SK-N-SH (cell line): ENCODE data around the gene TTC23. TPM values are rescaled to one million over a fixed set of nuclear protein-coding genes. Genes with fewer than 3 reads are reported as not detected.

Source experiments
- CTCF ChIA-PET: fragments of 300-600, 350-600 bp; formaldehyde crosslinking; extraction: SDS; loops from one replicate; lab custom pipeline; 2021; lab: Yijun Ruan, JAX
- POLR2A ChIA-PET: fragments of 350-600 bp; sonication (Branson Sonifier 250); formaldehyde crosslinking; extraction: SDS; loops from one replicate; lab custom pipeline; 2020; ENCODE audit warnings: antibody characterized with exemption, inconsistent platforms; lab: Yijun Ruan, JAX
- DNase-seq: peaks from one replicate; pipeline ENCODE4 v3.0.0; 2012
- H2AFZ ChIP-seq: fragments of 200-600 bp; sonication (generic); 2 replicates; pipeline ENCODE4 v1.8.1; 2016; ENCODE audit warnings: antibody characterized with exemption, mild to moderate bottlenecking, low read depth
- H3F3A ChIP-seq: fragments of 200-600 bp; sonication (generic); replicated peaks from 2 replicates; pipeline ENCODE3; 2016; ENCODE audit warnings: antibody characterized with exemption, mild to moderate bottlenecking; ENCODE audit not compliant: insufficient read depth
- H3K27ac ChIP-seq, 2 experiments: fragments of 200-500 bp in 1 of 2; fragments of 200-600 bp in 1 of 2; sonication (Bioruptor generic) in 1 of 2; sonication (generic), shearing (Covaris generic) in 1 of 2; 2 replicates each; pipeline versions ENCODE4 v1.5.1 to v1.6.1; 2014 to 2016; ENCODE audit warnings: low read depth in 2 of 2, inconsistent platforms in 1 of 2, low read length in 1 of 2, mild to moderate bottlenecking in 1 of 2, mixed read lengths in 1 of 2
- H3K27me3 ChIP-seq: fragments of 200-600 bp; sonication (generic), shearing (Covaris generic); 2 replicates; pipeline ENCODE4 v1.6.1; 2016; ENCODE audit warnings: mixed run types; ENCODE audit not compliant: insufficient read depth
- H3K36me3 ChIP-seq, 2 experiments: fragments of 200-500 bp in 1 of 2; fragments of 200-600 bp in 1 of 2; sonication (Bioruptor generic) in 1 of 2; sonication (generic) in 1 of 2; replicated peaks in 1 of 2; 2 replicates each; pipeline versions ENCODE3 to v1.5.1; 2014 to 2016; ENCODE audit warnings: low read length in 1 of 2, mild to moderate bottlenecking in 1 of 2; ENCODE audit not compliant: insufficient read depth in 2 of 2, control insufficient read depth in 1 of 2
- H3K4me1 ChIP-seq, 2 experiments: fragments of 200-500 bp in 1 of 2; fragments of 200-600 bp in 1 of 2; sonication (Bioruptor generic) in 1 of 2; sonication (generic), shearing (Covaris generic) in 1 of 2; 2 replicates each; pipeline versions ENCODE4 v1.5.1 to v1.6.1; 2014 to 2016; ENCODE audit warnings: low read depth in 1 of 2, low read length in 1 of 2, mixed run types in 1 of 2; ENCODE audit not compliant: insufficient read depth in 2 of 2, control insufficient read depth in 1 of 2
- H3K4me2 ChIP-seq: fragments of 200-600 bp; sonication (generic), shearing (Covaris generic); 2 replicates; pipeline ENCODE4 v1.6.1; 2017; ENCODE audit warnings: mixed run types
- H3K4me3 ChIP-seq, 2 experiments: fragments of 200-500 bp in 1 of 2; fragments of 200-600 bp in 1 of 2; sonication (Bioruptor generic) in 1 of 2; sonication (generic), shearing (Covaris generic) in 1 of 2; 2 replicates each; pipeline versions ENCODE4 v1.5.1 to v1.8.1; 2014 to 2016; ENCODE audit warnings: low read depth in 2 of 2, inconsistent platforms in 1 of 2, low read length in 1 of 2, mild to moderate bottlenecking in 1 of 2, mixed read lengths in 1 of 2, moderate library complexity in 1 of 2
- H3K79me2 ChIP-seq: fragments of 200-600 bp; sonication (generic); 2 replicates; pipeline ENCODE4 v1.8.1; 2017; ENCODE audit warnings: mild to moderate bottlenecking; ENCODE audit not compliant: insufficient read depth
- H3K9ac ChIP-seq: fragments of 200-600 bp; sonication (generic); 2 replicates; pipeline ENCODE4 v1.6.1; 2017; ENCODE audit warnings: mixed run types
- H3K9me2 ChIP-seq: fragments of 200-600 bp; sonication (generic); 2 replicates; pipeline ENCODE4 v1.6.1; 2017; ENCODE audit warnings: mixed run types
- H3K9me3 ChIP-seq: fragments of 200-600 bp; sonication (generic); 2 replicates; pipeline ENCODE4 v1.6.1; 2017; ENCODE audit warnings: mixed run types, mild to moderate bottlenecking, moderate library complexity
- H4K20me1 ChIP-seq: fragments of 200-600 bp; sonication (generic); 2 replicates; pipeline ENCODE4 v1.6.1; 2017; ENCODE audit warnings: mild to moderate bottlenecking, mixed run types; ENCODE audit not compliant: insufficient read depth
- CHD2 ChIP-seq: fragments of 150-350 bp; IDR thresholded peaks from 2 replicates; pipeline ENCODE4 v1.6.1; 2018; ENCODE audit warnings: low read length; ENCODE audit not compliant: partially characterized antibody
- ELF1 ChIP-seq: IDR thresholded peaks from 2 replicates; pipeline ENCODE4 v1.4.0; 2012
- FOXM1 ChIP-seq: IDR thresholded peaks from 2 replicates; pipeline ENCODE4 v1.4.0; 2012; ENCODE audit warnings: low read depth, mild to moderate bottlenecking
- GABPA ChIP-seq: IDR thresholded peaks from 2 replicates; pipeline ENCODE4 v1.4.0; 2012; ENCODE audit warnings: low read depth, mild to moderate bottlenecking
- MXI1 ChIP-seq: IDR thresholded peaks from 2 replicates; pipeline ENCODE4 v1.6.1; 2012; ENCODE audit warnings: mild to moderate bottlenecking, low read depth, low read length, improper control_type of control experiment
- NFIC ChIP-seq: IDR thresholded peaks from 2 replicates; pipeline ENCODE4 v1.4.0; 2012; ENCODE audit warnings: borderline replicate concordance
- NRF1 ChIP-seq: IDR thresholded peaks from 2 replicates; pipeline ENCODE4 v1.6.1; 2012; ENCODE audit warnings: low read depth, mild to moderate bottlenecking, low read length
- PBX3 ChIP-seq: IDR thresholded peaks from 2 replicates; pipeline ENCODE4; 2012
- RCOR1 ChIP-seq: fragments of 150-350 bp; IDR thresholded peaks from 2 replicates; pipeline ENCODE4 v1.6.1; 2017; ENCODE audit warnings: antibody characterized with exemption, low read length
- RFX5 ChIP-seq: IDR thresholded peaks from 2 replicates; pipeline ENCODE4 v1.6.1; 2012; ENCODE audit warnings: mild to moderate bottlenecking, improper control_type of control experiment, low read length
- RXRA ChIP-seq: IDR thresholded peaks from 2 replicates; pipeline ENCODE4 v1.4.0; 2012; ENCODE audit warnings: low read depth, mild to moderate bottlenecking, borderline replicate concordance
- SMC3 ChIP-seq: IDR thresholded peaks from 2 replicates; pipeline ENCODE4 v1.6.1; 2012; ENCODE audit warnings: low read depth, low read length, improper control_type of control experiment
- TAF1 ChIP-seq: IDR thresholded peaks from 2 replicates; pipeline ENCODE4 v1.6.1; 2012; ENCODE audit warnings: low read depth, mild to moderate bottlenecking, low read length, moderate library complexity, borderline replicate concordance
- WGBS: methylation state at CpG from one replicate; pipeline ENCODE4 v1.1.6; 2017; ENCODE audit warnings: low lambda C conversion rate; 5-methylcytosine and 5-hydroxymethylcytosine counted together
- polyA plus RNA-seq, 3 experiments: library from polyadenylated mRNA; depleted of rRNA; stranded (reverse); fragments of >200 nt; gene quantifications; 2 replicates each; pipeline ENCODE4 v1.2.3, GENCODE V29; 2012
- TF ChIP-seq, protein P1 (sequence below): fragments of 150-350 bp; IDR thresholded peaks from 2 replicates; pipeline ENCODE4 v1.6.1; 2016; ENCODE audit warnings: mild to moderate bottlenecking, low read depth, low read length
- TF ChIP-seq, protein P2 (sequence below): fragments of 150-350 bp; IDR thresholded peaks from 2 replicates; pipeline ENCODE4 v1.6.1; 2017; ENCODE audit warnings: antibody characterized with exemption, low read length, low read depth, borderline replicate concordance

TTC23 gene
- polyA plus RNA-seq, 1 of the 3 experiments (the other 2 are of a cell fraction), result 0.79 TPM

DNA sequence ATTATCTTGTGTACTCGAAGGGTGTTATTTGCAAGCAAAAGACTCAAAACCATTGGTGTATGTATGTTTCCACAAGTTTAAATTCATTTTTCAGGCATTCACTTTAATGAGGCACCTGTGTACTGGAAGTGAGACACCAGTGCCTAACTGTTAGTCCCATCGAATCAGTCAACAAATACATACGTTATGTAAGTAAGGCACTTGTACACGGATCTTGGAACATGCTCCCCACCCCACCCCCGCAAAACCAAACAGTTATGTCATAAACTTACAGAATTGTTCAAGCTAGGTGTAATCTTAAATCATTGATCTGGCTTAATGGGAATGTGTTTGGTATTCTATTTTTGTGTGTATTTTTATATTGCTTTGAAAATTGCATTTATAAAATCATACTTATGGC lies 19.1 kb upstream of the TTC23 start:
- H3F3A ChIP-seq, result no peaks in the 10 kb centered on the region
- no peak overlapping the region for H3K4me2 ChIP-seq
- ChIA-PET POLR2A (no interaction called here), CTCF (interaction anchor here (1.0 to 11.4 kb wide), 4 partner anchors 11 to 488 kb away, joined by 3 to 132 read pairs (median 6); no protein-coding TSS in a partner anchor)
- H3K27me3 ChIP-seq, result no peaks in the 10 kb centered on the region
- no peaks in the 10 kb centered on the region for H3K4me1 ChIP-seq
- H3K27ac ChIP-seq, result no peak overlapping the region
- DNase-seq, result no peak
- H3K9ac ChIP-seq, result no peak overlapping the region
- TF ChIP-seq CHD2 (no peak), SMC3 (no peak), GABPA (no peak), ELF1 (no peak), RXRA (no peak), NRF1 (no peak), RCOR1 (no peak)
- TF ChIP-seq, protein P1, sequence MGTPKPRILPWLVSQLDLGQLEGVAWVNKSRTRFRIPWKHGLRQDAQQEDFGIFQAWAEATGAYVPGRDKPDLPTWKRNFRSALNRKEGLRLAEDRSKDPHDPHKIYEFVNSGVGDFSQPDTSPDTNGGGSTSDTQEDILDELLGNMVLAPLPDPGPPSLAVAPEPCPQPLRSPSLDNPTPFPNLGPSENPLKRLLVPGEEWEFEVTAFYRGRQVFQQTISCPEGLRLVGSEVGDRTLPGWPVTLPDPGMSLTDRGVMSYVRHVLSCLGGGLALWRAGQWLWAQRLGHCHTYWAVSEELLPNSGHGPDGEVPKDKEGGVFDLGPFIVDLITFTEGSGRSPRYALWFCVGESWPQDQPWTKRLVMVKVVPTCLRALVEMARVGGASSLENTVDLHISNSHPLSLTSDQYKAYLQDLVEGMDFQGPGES, result no peak
- H3K9me2 ChIP-seq, result no peaks in the 10 kb centered on the region
- 81% methylated on average over 5 of the region's 5 CpGs for WGBS
- H3K79me2 ChIP-seq, result no peaks in the 10 kb centered on the region
- no peaks in the 10 kb centered on the region for H4K20me1 ChIP-seq
- no peaks in the 10 kb centered on the region for H3K36me3 ChIP-seq
- H3K4me3 ChIP-seq, result no peak overlapping the region
- no peak overlapping the region for H2AFZ ChIP-seq
- H3K9me3 ChIP-seq, result no peaks in the 10 kb centered on the region

GRCh38 chr15:99267957-99268356 lies 18.6 kb upstream of the TTC23 start:
- H3K9me2 ChIP-seq, result no peaks in the 10 kb centered on the region
- POLR2A ChIA-PET, result no interaction called here
- no peaks in the 10 kb centered on the region for H3K4me1 ChIP-seq
- H3K27me3 ChIP-seq, result no peaks in the 10 kb centered on the region
- no peaks in the 10 kb centered on the region for H3K36me3 ChIP-seq
- TF ChIP-seq TAF1 (no peak), FOXM1 (no peak), SMC3 (no peak), NFIC (no peak), MXI1 (no peak), PBX3 (no peak), RFX5 (no peak)
- TF ChIP-seq, protein P2, sequence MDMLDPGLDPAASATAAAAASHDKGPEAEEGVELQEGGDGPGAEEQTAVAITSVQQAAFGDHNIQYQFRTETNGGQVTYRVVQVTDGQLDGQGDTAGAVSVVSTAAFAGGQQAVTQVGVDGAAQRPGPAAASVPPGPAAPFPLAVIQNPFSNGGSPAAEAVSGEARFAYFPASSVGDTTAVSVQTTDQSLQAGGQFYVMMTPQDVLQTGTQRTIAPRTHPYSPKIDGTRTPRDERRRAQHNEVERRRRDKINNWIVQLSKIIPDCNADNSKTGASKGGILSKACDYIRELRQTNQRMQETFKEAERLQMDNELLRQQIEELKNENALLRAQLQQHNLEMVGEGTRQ, result no peak
- no peak overlapping the region for H3K4me3 ChIP-seq
- H3F3A ChIP-seq, result no peaks in the 10 kb centered on the region
- H4K20me1 ChIP-seq, result no peaks in the 10 kb centered on the region
- 93% methylated on average over 3 of the region's 3 CpGs for WGBS
- H3K9ac ChIP-seq, result no peak overlapping the region
- no peak for DNase-seq
- no peak overlapping the region for H2AFZ ChIP-seq
- no peaks in the 10 kb centered on the region for H3K9me3 ChIP-seq
- CTCF ChIA-PET, result interaction anchor here (1.0 to 11.4 kb wide), 4 partner anchors 10 to 488 kb away, joined by 3 to 132 read pairs (median 6); no protein-coding TSS in a partner anchor
- no peak overlapping the region for H3K27ac ChIP-seq
- no peak overlapping the region for H3K4me2 ChIP-seq
- no peaks in the 10 kb centered on the region for H3K79me2 ChIP-seq
